SK-N-SH treated with all-trans-retinoic acid at 6 μM for 48 hours (cell line): ENCODE data around the gene SLC22A12.

Source experiments
- ATAC-seq: fragments of 200-7000 bp; cut with Tn5 transposase; 3 replicates; pipeline ENCODE4 v1.9.1; 2020; ENCODE audit warnings: mild to moderate bottlenecking, moderate library complexity
- ARNTL ChIP-seq: fragments of 450-650 bp; formaldehyde crosslinking; IDR thresholded peaks from 2 replicates; pipeline ENCODE4 v1.5.0; 2020; ENCODE audit warnings: low read depth, mild to moderate bottlenecking, moderate library complexity, borderline replicate concordance
- BACH2 ChIP-seq: fragments of 250-450 bp; sonication (Bioruptor Pico); IDR thresholded peaks from 2 replicates; pipeline ENCODE4 v1.9.0; 2021; ENCODE audit warnings: mild to moderate bottlenecking, borderline replicate concordance
- CSDC2 ChIP-seq: fragments of 250-450 bp; sonication (Bioruptor Pico); IDR thresholded peaks from 2 replicates; pipeline ENCODE4 v1.5.0; 2020; ENCODE audit warnings: mild to moderate bottlenecking, moderate library complexity
- CSRNP3 ChIP-seq: fragments of 250-450 bp; sonication (Bioruptor Pico); IDR thresholded peaks from 2 replicates; pipeline ENCODE4 v1.5.1; 2021; ENCODE audit warnings: mild to moderate bottlenecking, moderate library complexity
- ESRRG ChIP-seq: fragments of 250-450 bp; sonication (Bioruptor Pico); IDR thresholded peaks from 2 replicates; pipeline ENCODE4 v1.6.1; 2021; ENCODE audit warnings: mild to moderate bottlenecking
- GLIS3 ChIP-seq: fragments of 250-450 bp; sonication (Bioruptor Pico); IDR thresholded peaks from 2 replicates; pipeline ENCODE4 v1.5.0; 2020; ENCODE audit warnings: mild to moderate bottlenecking, moderate library complexity
- ISL1 ChIP-seq: fragments of 250-450 bp; sonication (Bioruptor Pico); IDR thresholded peaks from 2 replicates; pipeline ENCODE4 v2.1.2; 2022; ENCODE audit warnings: mild to moderate bottlenecking, moderate library complexity
- OSR1 ChIP-seq: fragments of 250-450 bp; sonication (Bioruptor Pico); IDR thresholded peaks from 2 replicates; pipeline ENCODE4 v1.8.0; 2022; ENCODE audit warnings: moderate library complexity, mild to moderate bottlenecking, inconsistent platforms
- PATZ1 ChIP-seq: fragments of 250-450 bp; sonication (Bioruptor Pico); IDR thresholded peaks from 2 replicates; pipeline ENCODE4 v1.8.0; 2020; ENCODE audit warnings: mild to moderate bottlenecking, moderate library complexity, borderline replicate concordance
- POU6F1 ChIP-seq: fragments of 250-450 bp; sonication (Bioruptor Pico); IDR thresholded peaks from 2 replicates; pipeline ENCODE4 v1.8.0; 2021; ENCODE audit warnings: low read depth, mild to moderate bottlenecking, moderate library complexity, borderline replicate concordance
- PPARA ChIP-seq: fragments of 250-450 bp; sonication (Bioruptor Pico); IDR thresholded peaks from 2 replicates; pipeline ENCODE4 v1.5.0; 2020; ENCODE audit warnings: mild to moderate bottlenecking, borderline replicate concordance
- RARB ChIP-seq: fragments of 250-450 bp; sonication (Bioruptor Pico); IDR thresholded peaks from 2 replicates; pipeline ENCODE4 v1.8.0; 2021; ENCODE audit warnings: mild to moderate bottlenecking, moderate library complexity
- TCF4 ChIP-seq: fragments of 250-450 bp; sonication (Bioruptor Pico); IDR thresholded peaks from 2 replicates; pipeline ENCODE4 v1.8.0; 2021; ENCODE audit warnings: mild to moderate bottlenecking, moderate library complexity, borderline replicate concordance
- TOX ChIP-seq: fragments of 250-450 bp; sonication (Bioruptor Pico); IDR thresholded peaks from 2 replicates; pipeline ENCODE4 v1.8.0; 2021; ENCODE audit warnings: mild to moderate bottlenecking, moderate library complexity, borderline replicate concordance
- TSHZ2 ChIP-seq: fragments of 250-450 bp; sonication (Bioruptor Pico); IDR thresholded peaks from 2 replicates; pipeline ENCODE4 v1.5.0; 2020; ENCODE audit warnings: mild to moderate bottlenecking, moderate library complexity
- ZC3H10 ChIP-seq: fragments of 250-450 bp; sonication (Bioruptor Pico); IDR thresholded peaks from 2 replicates; pipeline ENCODE4 v1.5.1; 2021; ENCODE audit warnings: mild to moderate bottlenecking, moderate library complexity
- ZFP3 ChIP-seq: fragments of 250-450 bp; sonication (Bioruptor Pico); IDR thresholded peaks from 2 replicates; pipeline ENCODE4 v1.5.0; 2020; ENCODE audit warnings: mild to moderate bottlenecking, moderate library complexity
- ZFP30 ChIP-seq: fragments of 450-650 bp; formaldehyde crosslinking; IDR thresholded peaks from 2 replicates; pipeline ENCODE4 v1.5.0; 2022; ENCODE audit warnings: mild to moderate bottlenecking, moderate library complexity
- ZNF70 ChIP-seq: fragments of 450-650 bp; formaldehyde crosslinking; IDR thresholded peaks from 2 replicates; pipeline ENCODE4 v1.5.0; 2020; ENCODE audit warnings: mild to moderate bottlenecking, moderate library complexity
- ZNF8 ChIP-seq: fragments of 450-650 bp; formaldehyde crosslinking; IDR thresholded peaks from 2 replicates; pipeline ENCODE4 v1.5.0; 2020; ENCODE audit warnings: mild to moderate bottlenecking, moderate library complexity
- TF ChIP-seq, protein P1 (sequence below): fragments of 250-450 bp; sonication (Bioruptor Pico); IDR thresholded peaks from 2 replicates; pipeline ENCODE4 v1.5.1; 2020; ENCODE audit warnings: low read depth, mild to moderate bottlenecking, moderate library complexity

SLC22A12 gene

GRCh38 chr11:64564419-64564818 is 26.6 kb upstream of the SLC22A12 start:
- no peak for TF ChIP-seq CSRNP3 (CRISPR knock-in tag)
- no peak for TF ChIP-seq ESRRG (CRISPR knock-in tag)
- TF ChIP-seq POU6F1 (CRISPR knock-in tag) = no peak
- TF ChIP-seq CSDC2 (CRISPR knock-in tag) = no peak
- TF ChIP-seq ZNF70 (CRISPR knock-in tag) = no peak
- no peak for TF ChIP-seq RARB (CRISPR knock-in tag)
- TF ChIP-seq TOX (CRISPR knock-in tag) = no peak
- TF ChIP-seq GLIS3 = no peak
- TF ChIP-seq, protein P1, sequence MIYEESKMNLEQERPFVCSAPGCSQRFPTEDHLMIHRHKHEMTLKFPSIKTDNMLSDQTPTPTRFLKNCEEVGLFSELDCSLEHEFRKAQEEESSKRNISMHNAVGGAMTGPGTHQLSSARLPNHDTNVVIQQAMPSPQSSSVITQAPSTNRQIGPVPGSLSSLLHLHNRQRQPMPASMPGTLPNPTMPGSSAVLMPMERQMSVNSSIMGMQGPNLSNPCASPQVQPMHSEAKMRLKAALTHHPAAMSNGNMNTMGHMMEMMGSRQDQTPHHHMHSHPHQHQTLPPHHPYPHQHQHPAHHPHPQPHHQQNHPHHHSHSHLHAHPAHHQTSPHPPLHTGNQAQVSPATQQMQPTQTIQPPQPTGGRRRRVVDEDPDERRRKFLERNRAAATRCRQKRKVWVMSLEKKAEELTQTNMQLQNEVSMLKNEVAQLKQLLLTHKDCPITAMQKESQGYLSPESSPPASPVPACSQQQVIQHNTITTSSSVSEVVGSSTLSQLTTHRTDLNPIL (CRISPR knock-in tag) = no peak
- TF ChIP-seq ZFP30 = no peak
- TF ChIP-seq ZFP3 = no peak
- no peak for TF ChIP-seq ARNTL
- TF ChIP-seq ZC3H10 = no peak
- no peak for TF ChIP-seq TCF4
- TF ChIP-seq OSR1 (CRISPR knock-in tag) = no peak
- no peak for TF ChIP-seq PPARA
- no peak for TF ChIP-seq TSHZ2 (CRISPR knock-in tag)
- ATAC-seq = no peak

DNA sequence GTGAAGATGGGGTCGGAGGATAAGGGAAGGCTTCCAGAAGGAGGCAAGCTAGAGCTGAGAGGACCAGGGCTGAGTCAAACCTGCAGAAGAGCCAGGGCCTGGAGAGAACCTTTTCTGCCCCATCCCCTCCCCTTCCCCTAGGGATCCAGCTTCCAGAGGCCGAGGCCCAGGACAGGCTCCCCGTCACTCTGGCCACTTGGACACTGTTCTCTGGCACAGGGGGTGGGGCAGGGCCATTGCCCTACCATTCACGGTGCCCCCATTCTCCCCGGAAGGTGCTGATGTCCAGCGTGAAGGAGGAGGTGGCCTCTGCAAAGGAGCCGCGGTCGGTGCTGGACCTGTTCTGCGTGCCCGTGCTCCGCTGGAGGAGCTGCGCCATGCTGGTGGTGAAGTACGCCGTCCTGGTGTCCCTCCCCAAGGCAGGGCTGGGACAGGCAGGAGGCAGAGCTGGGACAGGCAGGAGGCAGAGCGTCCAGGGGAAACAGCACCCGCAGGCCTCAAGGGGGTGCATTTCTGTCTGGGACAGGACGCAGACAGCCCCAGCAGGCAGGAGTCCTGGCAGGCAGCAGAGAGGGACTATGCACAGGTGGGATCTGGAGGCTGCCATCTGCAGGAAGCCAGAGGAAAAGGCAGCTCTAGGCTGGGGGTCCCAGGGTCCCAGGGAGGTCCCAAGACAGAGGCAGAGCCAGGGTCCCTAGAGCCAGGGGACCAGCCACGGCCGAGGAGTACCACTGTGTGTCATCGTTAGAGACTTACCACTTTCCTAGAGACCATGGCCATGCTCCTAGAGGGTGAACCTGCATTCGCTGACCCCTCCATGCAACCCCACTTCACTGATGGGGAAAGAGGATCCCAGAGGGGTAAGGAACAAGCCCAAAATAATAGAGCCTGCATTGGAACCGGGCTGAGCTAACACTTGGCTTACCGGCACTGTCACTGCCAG is 25.8 kb upstream of the SLC22A12 start:
- ATAC-seq = no peak
- TF ChIP-seq PATZ1 (CRISPR knock-in tag) = no peak

- no peak for TF ChIP-seq TOX (CRISPR knock-in tag)
- no peak for TF ChIP-seq BACH2 (CRISPR knock-in tag)
- TF ChIP-seq PPARA = no peak
- TF ChIP-seq POU6F1 (CRISPR knock-in tag) = no peak
- TF ChIP-seq ZNF70 (CRISPR knock-in tag) = no peak
- no peak for TF ChIP-seq ISL1 (CRISPR knock-in tag)
- no peak for TF ChIP-seq ZNF8
- TF ChIP-seq, all 23 proteins: peak for 0
- ATAC-seq = peak; percentile 90
Measured at GRCh38 chr11:64566042-64566914, 24.7 kb upstream of the SLC22A12 start.
